Measurements from ENCODE around the gene XKR7.

DNA sequence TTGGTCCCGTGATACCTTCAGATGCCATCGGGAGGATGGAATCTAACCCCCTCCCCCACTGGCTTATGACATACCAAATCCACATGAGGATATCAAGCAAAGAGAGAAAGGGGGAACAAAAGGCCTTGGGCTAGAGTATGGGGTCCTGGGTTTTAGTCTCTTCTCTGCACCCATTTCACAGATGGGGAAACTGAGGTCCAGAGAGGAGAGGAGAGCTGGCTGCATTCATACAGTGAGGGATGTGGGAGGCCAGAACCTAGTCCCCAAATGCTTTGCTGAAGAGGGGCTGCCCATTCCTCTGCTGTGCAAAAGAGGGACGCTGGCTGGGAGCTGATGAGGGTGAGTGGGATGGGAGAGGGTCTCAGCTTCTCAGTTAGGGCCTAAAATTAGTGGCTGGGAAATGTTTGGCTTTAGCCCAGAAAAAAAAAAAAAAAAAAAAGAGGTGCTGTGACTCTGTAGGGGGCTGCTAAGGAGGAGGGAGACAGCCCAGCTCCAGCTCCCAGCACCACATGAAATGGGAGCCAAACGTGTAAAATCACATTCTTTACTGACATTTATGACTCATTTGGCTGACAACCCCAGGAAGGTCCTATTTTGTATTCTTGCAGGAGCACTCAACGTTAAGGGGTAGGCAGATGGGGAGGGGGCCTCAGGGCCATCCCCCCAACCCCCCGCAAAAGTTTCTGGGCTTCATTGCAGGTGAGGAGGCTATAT lies 11.9 kb downstream of the XKR7 start:
- TF ChIP-seq POLR2A (IDR thresholded peaks at IDR 0.05; ENCODE audit: low read depth, low read length) (no peak), POLR2AphosphoS5 (IDR thresholded peaks at IDR 0.05; ENCODE audit: low read depth, low read length) (no peak), TAF1 (IDR thresholded peaks at IDR 0.05; ENCODE audit: low read depth, low read length) (no peak), SPI1 (IDR thresholded peaks at IDR 0.05; ENCODE audit: low read depth, low read length) (no peak)

Measured in GM12891 (cell line).